HG02571 (cell line): Measurements from ENCODE around the gene RCAN2.
"Not testable (repeated sequence)": the region's sequence is repeated elsewhere in the genome, so short reads cannot be mapped to it uniquely, and the experiment has no call there.

Source experiments
- ATAC-seq: cut with Tn5 transposase; IDR thresholded peaks from one replicate; pipeline ENCODE4 v1.9.1; 2021; ENCODE audit warnings: mild to moderate bottlenecking, moderate library complexity; ENCODE audit not compliant: unreplicated experiment

Gene RCAN2

DNA sequence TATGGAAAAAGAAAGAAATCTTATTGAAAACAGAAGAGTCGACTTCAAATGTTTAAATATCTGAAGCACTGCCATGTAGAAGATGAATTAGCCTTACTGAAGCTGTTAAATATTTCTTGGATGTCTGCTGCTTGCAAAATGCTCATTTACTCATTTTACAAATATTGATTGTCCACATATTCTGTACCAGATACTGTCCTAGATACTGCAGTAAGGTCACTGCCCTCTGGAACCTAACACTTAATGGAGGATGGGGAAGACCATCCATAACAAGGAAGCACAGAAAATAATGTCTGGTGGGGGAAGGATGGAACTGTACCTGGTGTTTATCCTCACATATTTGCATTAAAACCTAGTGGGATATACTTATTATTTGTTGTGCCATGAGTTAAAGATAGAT is 99.0 kb downstream of the RCAN2 start:
- ATAC-seq = no peak

DNA sequence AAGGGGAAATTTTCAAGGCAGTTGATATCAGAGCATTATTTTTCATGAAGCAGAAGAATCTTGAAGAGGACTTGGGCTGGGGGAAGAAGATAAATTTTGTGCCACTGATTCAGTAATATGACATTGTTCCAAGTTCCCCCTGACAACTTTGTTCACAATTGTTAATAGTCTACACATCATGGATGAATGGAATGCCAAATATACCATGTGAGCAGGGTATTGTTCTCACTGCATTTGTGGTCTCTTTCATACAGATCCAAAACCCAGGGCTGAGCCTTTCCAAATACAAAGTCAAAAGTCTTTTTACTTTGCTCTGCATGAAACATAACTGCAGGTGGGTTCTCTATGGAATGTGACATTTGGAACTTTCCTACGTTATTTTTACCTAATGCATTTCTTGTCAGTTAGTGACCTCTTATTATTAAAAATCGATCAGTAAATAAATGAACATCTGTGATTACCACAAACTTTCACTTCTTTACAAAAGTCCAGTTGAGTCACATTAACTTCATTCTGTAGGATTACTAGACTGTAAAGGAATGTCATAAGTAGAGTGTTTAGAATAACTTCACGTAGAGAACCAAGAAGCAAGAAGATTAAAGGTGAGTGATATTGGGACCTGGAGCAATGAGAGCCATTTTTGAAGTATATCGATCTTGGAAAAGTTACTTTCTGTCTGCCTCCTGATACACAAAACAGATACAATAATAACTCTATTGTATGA is 100.9 kb downstream of the RCAN2 start:
- ATAC-seq = no peak

- not testable (repeated sequence) for ATAC-seq
Measured at GRCh38 chr6:46387728-46388127, 103.5 kb downstream of the RCAN2 start.

DNA sequence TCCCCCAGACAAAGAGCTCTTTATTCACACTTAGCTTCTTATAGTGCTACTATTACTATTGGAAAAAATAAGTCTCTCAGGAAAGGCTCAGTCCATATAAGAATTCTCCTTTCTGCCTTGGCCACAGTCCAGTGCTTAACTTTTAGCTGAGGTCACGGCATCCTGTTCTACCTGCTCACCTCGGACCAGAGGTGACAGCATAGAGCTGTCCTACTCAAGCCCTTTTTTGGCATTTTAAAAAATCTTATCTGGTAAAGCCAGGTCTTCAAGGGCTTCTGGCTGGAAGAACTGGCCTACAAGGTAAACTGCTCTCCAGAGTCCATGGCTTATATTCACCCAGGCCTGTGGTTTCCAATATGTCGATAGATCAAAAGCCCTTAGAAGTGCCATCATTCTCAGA is 109.7 kb downstream of the RCAN2 start:
- ATAC-seq = no peak

DNA sequence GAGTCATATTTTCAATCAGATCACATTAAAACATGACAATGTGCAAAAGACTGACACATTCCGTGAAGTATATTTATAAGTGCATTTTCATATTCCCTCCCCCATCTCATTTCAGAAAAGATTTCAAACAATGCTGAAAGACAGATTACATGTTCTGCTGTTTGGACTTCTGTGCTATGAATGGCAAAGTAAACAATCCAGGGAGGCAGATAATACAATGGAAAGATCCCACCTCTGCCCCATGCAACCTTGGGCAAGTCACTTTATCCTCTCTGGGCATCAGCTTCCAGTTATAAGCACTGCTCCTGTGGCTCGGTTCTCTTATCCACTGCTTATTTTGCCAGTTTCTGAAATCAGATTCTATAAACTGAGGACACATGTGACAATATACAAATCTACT is 110.2 kb downstream of the RCAN2 start:
- ATAC-seq = no peak

DNA sequence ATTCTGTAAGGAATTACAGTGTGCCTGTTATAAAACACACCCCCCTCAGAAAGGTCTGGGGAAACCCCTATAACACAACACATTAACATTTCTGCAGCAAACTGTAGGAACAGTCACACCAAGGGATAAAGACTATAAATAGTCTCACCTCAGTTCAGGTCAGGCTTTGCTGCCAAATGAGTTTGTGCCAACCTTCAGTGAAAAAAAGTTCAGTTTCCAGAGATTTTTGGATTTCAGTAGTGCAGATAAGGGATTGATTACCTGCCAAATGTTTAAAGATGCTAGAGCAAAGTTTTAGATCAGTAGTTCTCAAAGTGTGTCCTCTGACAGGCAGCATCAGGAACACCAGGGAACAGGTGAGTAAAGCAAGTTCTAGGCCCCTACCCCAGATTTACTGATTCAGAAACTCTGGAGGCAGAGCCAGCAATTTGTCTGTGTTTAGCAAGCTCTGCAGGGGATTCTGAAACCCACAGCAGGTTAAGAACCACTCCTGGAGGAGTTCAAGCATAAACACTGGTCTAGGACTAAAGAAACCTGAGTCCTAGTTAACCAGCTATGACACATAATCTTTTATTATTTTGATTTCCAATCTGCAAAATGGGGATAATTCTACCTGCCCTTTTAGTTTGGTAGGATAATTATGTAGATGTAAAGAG is 111.0 kb downstream of the RCAN2 start:
- no peak for ATAC-seq

DNA sequence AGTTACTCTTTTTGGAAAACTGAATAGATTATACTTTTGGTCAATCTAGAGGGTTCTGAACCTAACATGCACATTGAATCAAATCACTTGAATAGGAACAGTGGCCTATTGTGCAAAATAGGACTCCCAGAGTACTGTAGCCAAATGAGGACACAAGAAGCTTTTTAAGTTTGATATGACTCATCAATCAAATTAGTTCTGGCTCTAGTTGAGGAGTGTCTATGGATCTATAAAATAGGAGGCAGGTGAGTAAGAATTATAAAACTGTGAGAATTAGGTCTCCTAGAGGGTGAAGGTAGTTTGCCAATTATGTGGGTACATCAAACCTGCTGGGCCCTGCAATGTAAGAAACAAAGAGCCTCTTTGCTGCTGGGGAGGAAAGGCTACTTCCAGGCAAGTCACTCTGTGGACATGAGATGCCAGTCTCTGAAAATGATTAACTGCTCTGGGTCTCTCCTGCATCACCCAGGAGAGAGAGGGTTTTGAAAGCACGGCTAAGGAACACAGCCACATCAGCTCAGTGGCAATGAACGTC is 112.3 kb downstream of the RCAN2 start:
- ATAC-seq = no peak

- no peak for ATAC-seq
Measured at GRCh38 chr6:46378161-46378881, 112.9 kb downstream of the RCAN2 start.

- no peak for ATAC-seq
Measured at GRCh38 chr6:46377209-46377608, 114.0 kb downstream of the RCAN2 start.

- peak; percentile 91 for ATAC-seq
Measured at GRCh38 chr6:46376562-46377061, 114.6 kb downstream of the RCAN2 start.

GRCh38 chr6:46370622-46371021 is 120.6 kb downstream of the RCAN2 start:
- ATAC-seq = no peak

- ATAC-seq = no peak
Measured at GRCh38 chr6:46368169-46368536, 123.1 kb downstream of the RCAN2 start.

DNA sequence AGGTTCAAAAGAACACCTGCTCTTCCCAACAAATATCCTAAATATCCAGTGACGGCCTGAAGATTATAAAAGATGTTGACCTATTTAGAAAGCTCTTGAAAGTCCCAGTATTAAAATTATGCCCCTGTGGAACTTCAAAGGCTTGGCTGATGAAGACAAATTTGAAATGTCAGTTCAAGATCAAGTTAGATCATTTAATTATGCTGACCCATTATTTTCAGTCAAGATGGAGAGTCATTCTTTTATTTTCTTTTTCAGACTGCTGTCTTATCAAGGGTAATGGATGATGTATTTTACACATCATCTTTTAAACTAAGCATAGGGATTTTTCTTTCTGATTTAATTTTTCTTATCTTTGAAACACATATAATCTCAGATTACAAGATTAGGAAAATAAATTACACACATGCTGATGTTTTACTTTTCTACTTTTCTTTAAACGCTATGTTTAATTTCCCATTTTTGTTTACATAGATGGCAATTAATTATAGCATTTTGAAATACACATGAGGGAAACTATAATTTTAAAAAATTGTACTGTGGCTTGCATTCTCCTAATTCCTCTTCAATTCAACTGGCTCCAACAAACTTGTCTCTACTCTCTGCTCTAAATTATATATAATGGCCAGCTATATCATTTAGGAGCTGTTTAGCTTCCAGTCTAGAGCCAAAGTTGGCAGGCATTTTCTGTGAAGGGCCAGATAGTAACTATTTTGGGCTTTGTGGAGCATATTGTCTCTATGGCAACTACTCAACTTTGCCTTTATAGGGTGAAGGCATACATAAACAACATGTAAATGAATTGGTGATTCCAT is 123.7 kb downstream of the RCAN2 start:
- ATAC-seq = no peak

- no peak for ATAC-seq
Measured at GRCh38 chr6:46366190-46366900, 124.9 kb downstream of the RCAN2 start.

GRCh38 chr6:46357591-46357990 is 133.7 kb downstream of the RCAN2 start:
- no peak for ATAC-seq

DNA sequence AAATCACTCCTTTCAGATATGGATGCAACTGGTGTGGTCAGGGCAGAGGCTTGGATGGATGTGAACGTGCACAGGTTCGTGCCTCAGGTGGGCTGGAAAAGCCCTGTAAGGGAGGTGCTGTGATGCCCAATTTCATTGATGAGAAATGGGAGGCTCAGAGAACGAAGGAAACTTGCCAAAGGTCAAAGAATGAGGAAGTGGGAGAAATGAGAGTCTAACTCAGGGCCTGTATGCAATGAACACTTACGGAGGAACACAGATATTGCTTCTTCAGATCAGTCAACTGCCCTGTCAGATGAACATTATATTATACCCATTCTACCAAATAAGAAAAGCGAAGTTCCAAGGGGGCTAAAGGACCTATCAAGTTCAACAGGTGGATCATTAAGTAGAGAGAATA is 134.7 kb downstream of the RCAN2 start:
- ATAC-seq = no peak

DNA sequence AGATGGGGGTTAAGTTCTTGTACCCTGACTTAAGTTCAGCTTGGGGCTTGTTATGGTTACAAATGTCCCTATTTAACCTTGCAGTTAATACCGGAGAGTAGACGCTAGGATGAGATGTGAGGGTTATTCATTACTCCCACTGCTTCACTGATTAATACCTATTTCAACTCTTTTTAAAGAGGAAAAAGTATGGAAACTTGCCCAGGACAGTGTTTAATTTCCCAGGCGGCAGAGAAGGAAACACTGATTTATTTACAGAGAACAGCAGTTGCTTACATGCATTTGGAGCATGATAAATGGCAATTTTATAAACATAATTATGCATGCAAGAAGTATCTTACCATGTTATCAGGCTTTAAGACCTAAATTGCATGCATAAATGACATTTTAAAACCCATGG is 137.7 kb downstream of the RCAN2 start:
- no peak for ATAC-seq

GRCh38 chr6:46352541-46353268 is 138.5 kb downstream of the RCAN2 start:
- no peak for ATAC-seq

DNA sequence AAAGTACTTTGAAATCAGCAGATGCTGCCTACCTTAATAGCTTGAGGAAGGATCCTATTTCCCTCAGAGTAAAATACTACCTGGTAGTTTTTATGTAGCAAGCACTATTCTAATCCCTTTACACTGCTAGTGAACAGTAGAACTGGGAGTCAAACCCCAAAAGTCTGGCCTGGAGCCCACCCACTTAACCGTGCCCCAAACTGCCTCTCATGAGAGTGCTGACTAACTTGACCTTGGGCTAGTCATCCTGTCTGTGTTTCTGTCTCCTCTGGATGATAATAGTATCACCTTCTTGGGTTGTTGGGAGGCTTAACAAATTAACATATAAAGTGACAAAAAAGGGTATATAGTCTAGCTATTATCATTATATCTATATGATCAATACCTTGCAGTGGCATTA is 140.5 kb downstream of the RCAN2 start:
- no peak for ATAC-seq

DNA sequence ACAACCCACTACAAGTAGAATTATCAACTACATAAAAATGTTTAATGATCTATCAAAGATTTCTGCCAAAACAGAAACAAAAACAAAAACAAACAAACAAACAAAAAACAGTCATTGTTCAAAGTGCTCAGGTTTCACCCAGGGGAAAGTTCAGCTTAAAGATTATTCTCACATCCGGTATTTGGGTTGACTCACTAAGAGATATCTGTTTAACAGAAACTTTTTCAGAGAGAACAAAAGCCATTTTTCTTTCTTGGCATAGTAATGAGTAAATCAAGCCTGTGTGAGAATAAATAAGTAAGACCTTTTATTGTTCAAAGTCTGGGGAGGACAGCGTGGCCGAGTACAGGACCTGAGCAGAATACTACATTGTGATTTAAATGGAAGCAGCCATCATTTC is 143.6 kb downstream of the RCAN2 start:
- ATAC-seq = no peak
